ENCODE data around the gene CEACAM18.
"Not testable (repeated sequence)": the region's sequence is repeated elsewhere in the genome, so short reads cannot be mapped to it uniquely, and the experiment has no call there.

Gene CEACAM18

GRCh38 chr19:51478381-51479234, at the start of gene CEACAM18:
TSS of gene CEACAM18 (plus strand) at chr19:51478539.
- no peak for DNase-seq

- no peak for DNase-seq
These were observed 48.1 kb upstream of the CEACAM18 start for GRCh38 chr19:51430221-51430620.

- no peak for DNase-seq
These were observed 47.2 kb upstream of the CEACAM18 start for GRCh38 chr19:51431124-51431523.

- DNase-seq = no peak
These were observed 45.3 kb upstream of the CEACAM18 start for GRCh38 chr19:51433043-51433442.

GRCh38 chr19:51434456-51434855, 43.9 kb upstream of the CEACAM18 start:
- DNase-seq = no peak

GRCh38 chr19:51439021-51439465, 39.3 kb upstream of the CEACAM18 start:
- DNase-seq = peak in 1 of 2 donors; percentile 46

- DNase-seq = no peak
These were observed 38.3 kb upstream of the CEACAM18 start for GRCh38 chr19:51440052-51440451.

- DNase-seq = peak; percentile 62 to 74
These were observed 37.4 kb upstream of the CEACAM18 start for GRCh38 chr19:51440846-51441409.

GRCh38 chr19:51441410-51442390, 36.6 kb upstream of the CEACAM18 start:
- DNase-seq = peak; percentile 90 to 91

- not testable (repeated sequence) for DNase-seq
These were observed 30.8 kb upstream of the CEACAM18 start for GRCh38 chr19:51447510-51447909.

- no peak for DNase-seq
These were observed 30.3 kb upstream of the CEACAM18 start for GRCh38 chr19:51448011-51448410.

- DNase-seq = peak; percentile 31 to 54
These were observed 29.8 kb upstream of the CEACAM18 start for GRCh38 chr19:51448411-51449016.

GRCh38 chr19:51450730-51451307, 27.5 kb upstream of the CEACAM18 start:
- DNase-seq = peak; percentile 16 to 21

- no peak for DNase-seq
These were observed 21.6 kb upstream of the CEACAM18 start for GRCh38 chr19:51456541-51457290.

GRCh38 chr19:51457351-51458013, 20.9 kb upstream of the CEACAM18 start:
- DNase-seq = no peak

GRCh38 chr19:51458051-51458645, 20.2 kb upstream of the CEACAM18 start, which contains the start of gene SIGLEC8:
TSS of gene SIGLEC8 (minus strand) at chr19:51458454. CDS start at chr19:51458387, 67 bp downstream.
- DNase-seq = no peak

- DNase-seq = no peak
These were observed 19.3 kb upstream of the CEACAM18 start for GRCh38 chr19:51458899-51459505.

- DNase-seq = no peak
These were observed 18.0 kb upstream of the CEACAM18 start for GRCh38 chr19:51460164-51460992.

- no peak for DNase-seq
These were observed 16.6 kb upstream of the CEACAM18 start for GRCh38 chr19:51461723-51462161.
